CD4-positive, alpha-beta T cell treated with Interleukin-6 at 100 ng/mL for 8 hours (primary cell): ENCODE measurements around the gene RNU6-9.
"Not testable (repeated sequence)": the region's sequence is repeated elsewhere in the genome, so short reads cannot be mapped to it uniquely, and the experiment has no call there.

Experiments
- DNase-seq: peaks from one replicate; pipeline ENCODE4 v3.0.0-alpha.2; 2020; ENCODE audit warnings: mixed read lengths, low spot score

RNU6-9 gene

DNA sequence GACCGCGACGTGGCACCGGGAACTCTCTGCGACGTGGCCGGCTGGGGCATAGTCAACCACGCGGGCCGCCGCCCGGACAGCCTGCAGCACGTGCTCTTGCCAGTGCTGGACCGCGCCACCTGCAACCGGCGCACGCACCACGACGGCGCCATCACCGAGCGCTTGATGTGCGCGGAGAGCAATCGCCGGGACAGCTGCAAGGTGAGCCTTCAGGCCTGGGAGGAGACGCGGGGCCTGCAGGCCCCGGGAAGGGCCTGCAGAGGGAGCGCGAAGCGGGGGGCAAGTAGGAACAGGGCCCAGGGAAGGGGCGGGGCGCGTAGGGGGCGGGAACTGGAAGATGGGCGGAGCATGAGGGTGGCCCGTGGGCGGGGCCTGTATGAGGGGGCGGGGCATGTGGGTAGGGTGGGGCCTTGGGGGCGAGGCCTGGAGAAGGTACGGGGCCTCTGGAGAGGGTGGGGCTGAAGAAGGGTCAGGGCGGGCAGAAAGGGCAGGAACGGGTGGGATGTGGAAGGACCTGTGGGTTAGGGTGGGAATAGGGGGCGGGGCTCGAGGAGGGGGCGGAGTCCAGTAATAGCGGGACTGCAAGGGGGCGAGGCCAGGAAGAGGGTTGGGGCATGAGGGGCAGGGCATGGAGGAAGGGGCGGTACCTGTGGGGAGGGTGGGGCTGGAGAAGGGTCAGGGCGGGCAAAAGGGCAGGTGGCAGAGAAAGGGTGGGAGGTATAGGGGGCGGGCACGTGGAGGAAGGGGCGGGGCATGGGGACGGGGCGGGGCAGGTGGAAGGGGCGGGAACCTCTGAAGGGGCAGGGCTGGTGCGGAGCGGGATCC lies 31.3 kb upstream of the RNU6-9 start:
- DNase-seq = peak; percentile 52

DNA sequence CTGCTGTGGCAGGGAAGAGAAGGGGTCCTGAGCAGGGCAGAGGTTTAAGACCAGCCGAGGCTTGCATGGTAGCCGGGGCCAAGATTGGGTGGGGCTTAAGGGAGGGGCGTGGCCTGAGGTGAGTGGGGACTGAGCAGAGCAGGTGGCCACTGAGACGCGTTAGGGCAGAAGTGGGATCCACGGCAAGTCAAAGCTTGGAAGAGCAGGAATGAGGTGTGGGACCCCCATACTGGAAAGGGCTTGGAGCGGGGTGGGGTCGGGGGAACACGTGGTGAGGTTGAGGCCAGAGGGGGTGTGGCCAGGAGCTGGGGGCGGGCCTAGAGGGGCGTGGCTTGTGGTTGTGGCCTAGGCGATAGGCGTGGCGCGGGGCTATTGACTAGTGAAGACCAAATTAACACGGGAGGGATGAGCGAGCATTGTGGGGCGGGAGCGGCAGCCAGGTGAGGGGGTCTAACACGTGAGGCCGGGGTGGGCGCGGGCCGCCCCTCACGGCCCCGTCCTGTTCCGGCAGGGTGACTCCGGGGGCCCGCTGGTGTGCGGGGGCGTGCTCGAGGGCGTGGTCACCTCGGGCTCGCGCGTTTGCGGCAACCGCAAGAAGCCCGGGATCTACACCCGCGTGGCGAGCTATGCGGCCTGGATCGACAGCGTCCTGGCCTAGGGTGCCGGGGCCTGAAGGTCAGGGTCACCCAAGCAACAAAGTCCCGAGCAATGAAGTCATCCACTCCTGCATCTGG lies 30.5 kb upstream of the RNU6-9 start:
- DNase-seq = peak; percentile 69

DNA sequence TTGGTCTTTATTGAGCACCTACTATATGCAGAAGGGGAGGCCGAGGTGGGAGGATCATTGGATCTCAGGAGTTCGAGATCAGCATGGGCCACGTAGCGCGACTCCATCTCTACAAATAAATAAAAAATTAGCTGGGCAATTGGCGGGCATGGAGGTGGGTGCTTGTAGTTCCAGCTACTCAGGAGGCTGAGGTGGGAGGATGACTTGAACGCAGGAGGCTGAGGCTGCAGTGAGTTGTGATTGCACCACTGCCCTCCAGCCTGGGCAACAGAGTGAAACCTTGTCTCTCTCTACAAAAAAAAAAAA lies 30.0 kb upstream of the RNU6-9 start:
- no peak for DNase-seq

DNA sequence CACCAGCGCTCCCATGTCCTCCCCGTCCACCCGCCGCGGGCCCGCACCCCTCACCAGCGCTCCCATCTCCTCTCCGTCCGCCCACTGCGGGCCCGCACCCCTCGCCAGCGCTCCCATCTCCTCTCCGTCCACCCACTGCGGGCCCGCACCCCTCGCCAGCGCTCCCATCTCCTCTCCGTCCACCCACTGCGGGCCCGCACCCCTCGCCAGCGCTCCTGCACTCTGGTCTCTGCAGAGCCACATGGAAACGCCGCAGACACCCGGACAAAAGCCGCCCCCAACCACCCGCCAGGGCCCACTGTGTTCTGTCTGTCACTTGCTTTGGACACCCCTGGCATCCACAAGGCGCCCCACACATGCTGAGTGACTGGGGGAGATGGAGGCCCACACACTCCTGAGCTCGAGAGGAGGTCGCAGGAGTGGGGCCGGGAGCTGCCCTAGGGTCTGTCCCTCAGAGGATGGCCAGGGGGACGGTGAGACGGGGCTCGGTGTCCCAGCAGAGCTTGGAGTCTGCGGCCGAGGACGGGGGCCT lies 26.4 kb upstream of the RNU6-9 start:
- no peak for DNase-seq

DNA sequence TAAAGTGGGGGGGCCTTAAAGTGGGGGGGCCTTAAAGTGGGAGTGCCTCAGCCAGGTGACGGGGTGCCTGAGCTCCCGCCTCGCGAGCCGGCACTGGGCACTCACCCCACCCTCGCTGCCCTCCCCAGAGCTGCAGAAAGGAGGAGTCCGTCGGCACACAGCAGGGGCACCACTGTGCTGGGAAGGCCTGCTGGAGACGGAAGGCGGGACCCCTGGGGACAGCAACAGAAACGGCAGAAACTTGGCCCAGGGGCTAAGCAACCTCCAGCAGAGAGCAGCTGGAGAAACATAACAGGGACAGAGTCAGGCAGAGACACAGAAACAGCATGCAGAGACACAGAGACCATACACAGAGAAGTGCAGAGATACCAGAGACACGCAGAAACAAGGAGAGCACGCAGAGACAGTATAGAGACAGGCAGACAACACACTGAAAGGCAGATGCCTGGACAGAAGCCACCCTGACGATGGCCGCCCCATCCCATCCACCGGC lies 25.9 kb upstream of the RNU6-9 start:
- no peak for DNase-seq

DNA sequence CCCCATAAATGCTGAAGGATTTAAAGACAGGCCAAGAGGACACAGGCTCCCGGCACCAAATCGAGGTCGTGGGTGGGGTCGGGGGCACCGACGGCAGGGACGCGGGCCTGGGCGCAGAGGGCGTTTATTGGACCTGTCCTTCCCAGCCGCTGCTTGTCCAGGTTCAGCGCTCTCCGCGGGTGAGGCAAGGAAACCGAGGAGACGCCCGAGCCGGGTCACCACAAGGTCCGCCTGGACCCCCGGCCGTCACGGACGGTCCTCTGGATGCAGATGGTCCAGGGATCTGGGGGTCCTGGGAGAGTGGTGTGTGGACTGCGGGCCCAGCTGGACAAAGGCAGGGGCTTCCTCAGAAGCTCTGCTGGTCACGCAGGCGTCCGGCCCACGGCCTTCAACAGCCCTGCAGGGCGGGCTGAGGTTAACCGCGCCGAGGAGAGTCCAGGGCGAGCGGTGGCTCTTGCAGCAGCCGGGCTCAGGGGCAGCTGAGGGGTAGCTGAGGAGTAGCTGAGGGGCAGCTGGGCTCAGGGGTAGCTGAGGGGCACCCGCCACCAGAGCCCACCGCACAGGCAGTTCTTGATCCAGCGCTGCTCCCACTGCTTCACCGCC lies 25.3 kb upstream of the RNU6-9 start:
- no peak for DNase-seq

DNA sequence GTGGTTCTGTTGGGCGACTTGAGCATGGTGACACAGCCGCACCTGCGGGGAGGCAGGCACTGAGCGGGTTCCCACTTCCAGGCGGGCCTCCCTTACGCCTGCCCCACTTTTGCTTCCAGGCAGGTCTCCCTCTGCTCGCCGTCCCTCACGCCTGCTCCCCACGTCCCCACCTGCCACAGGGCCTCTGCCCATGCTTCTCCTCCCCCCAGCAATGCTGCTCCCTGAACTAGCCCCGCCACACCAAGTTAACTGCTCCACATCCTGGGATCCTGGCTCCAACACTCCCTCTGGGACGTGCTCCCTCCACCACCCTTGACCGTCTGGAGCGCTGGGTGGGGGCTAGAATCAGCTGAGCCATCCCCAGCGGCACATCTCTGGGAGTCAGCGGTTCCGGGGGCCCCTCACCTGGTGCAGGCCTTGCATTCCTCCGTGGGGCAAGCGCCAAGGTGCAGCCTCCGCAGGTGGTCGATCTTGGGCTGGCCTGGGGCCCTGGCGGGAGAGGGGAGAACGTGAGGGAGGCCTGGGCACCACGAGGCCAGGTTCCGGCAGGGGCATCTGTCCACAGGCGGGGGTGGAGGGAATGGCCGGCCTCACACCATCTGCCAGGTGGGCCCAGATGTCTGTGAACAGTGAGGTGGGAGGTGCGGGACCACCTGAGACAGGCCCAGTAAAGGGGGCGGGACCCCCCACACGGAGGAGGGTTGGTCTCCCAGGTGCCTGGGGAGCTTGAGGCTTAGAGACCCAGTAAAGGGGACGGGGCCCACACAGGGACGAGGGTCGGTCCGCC lies 24.6 kb upstream of the RNU6-9 start:
- no peak for DNase-seq

DNA sequence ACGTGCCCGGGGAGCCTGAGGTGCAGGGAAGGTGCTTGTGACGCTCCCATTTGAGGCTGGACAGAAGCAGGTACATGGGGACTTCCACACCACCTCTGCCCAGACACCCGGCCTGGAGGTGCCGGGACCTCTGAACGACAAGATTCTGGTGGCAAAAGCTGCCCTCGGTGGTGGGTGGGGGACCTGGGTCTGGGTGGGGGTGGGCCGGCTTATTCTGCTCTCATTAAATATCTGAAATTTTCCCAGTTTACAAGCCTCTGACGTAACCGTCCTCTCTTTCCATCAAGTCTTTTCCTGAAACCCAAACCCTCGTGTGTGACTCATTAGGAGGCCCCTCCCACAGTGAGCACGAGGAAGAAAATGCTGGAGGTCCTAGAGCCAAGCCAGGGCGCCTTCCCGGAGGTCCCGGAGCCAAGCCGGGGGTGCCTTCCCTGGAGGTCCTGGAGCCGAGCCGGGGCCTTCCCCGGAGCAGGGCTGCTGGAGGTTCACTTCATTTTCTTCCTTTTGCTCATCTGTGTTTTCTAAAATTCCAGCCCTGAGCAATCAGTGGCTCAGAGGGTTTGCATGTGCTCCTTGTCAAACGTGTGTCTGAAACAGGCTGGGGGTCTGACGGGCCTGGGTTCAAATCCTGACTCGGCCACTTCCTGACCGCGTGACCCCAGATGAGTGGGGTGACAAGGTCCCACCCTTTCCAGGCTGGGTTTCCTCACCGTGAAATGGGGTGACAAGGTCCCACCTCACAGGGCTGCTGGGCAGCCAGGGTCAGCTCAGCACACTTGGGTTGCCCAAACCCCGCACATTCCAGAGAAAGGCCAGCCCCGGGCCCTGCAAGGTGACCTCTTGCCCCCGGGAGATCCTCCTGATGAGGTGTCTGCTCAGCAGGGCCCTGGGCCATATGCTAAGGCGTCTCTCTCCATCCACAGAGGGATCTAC lies 23.8 kb upstream of the RNU6-9 start:
- DNase-seq = no peak

DNA sequence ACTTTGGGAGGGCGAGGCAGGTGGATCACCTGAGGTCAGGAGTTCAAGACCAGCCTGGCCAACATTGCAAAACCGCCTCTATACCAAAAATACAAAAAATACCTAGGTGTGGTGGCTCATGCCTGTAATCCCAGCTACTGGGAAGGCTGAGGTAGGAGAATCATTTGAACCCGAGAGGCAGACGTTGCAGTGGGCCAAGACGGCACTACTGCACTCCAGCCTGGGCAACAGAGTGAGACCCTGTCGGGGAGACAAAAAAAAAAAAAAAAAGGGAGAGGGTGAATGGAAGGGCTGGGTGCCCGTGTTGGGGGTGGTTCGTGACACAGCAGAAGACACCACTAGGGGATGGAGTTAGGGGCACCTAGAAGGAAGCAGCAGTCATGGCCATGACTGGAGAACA lies 23.0 kb upstream of the RNU6-9 start:
- DNase-seq = no peak

DNA sequence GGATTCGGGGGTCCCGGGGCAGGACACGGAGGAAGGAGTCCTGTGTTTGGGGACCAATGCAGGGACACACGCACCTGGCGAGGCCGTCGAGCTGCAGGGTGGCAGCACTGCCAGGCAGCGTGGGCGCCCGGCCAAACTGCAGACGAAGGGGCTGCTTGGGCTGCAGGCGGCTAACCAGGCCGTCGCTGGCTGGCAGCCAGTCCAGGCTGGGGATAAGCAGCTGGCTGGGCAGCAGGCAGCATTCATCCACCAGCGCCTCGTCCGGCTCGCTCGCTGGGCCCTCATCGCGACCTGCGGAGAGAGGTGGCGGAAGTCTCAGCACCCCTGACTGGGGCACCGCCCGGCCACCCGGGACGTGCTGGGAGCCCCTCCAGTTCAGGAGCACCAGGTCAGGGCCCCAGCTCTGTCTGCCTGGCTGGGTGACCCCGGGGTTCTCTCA lies 22.3 kb upstream of the RNU6-9 start:
- DNase-seq = no peak

DNA sequence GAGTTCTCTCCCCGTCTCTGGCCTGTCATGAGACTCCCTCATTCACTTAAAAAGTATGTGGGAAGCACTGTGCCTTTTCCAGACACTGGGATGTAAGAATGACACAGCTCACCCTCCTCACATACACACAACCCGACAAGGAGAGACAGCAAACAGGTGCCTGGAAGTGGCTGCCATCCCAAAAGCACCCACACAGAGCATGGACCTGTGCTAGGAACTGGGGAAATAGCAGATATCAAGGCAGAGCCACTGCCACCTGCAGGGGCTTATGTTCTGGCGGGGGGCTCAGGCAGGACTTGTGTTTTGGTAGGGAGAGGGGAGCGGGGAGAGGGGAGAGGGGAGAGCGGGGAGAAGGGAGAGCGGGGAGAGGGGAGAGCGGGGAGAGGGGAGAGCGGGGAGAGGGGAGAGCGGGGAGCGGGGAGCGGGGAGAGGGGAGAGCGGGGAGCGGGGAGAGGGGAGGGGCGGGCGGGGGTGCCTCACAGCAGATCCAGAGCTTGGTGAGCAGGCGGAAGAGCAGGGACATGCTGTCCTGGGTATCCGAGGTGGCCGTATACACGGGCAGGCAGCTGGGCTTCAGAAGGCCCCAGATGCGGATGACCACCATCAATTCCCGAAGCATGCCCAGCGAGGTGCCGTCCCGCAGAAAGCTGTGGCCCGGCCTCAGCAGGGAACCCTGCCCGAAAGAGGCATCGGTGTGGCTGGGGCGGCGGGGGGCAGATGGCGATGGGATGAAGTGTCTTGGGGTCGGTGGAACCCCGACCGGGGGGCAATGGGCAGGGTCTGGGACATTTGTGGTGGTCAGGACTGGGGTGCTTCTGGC lies 21.6 kb upstream of the RNU6-9 start:
- DNase-seq = no peak

DNA sequence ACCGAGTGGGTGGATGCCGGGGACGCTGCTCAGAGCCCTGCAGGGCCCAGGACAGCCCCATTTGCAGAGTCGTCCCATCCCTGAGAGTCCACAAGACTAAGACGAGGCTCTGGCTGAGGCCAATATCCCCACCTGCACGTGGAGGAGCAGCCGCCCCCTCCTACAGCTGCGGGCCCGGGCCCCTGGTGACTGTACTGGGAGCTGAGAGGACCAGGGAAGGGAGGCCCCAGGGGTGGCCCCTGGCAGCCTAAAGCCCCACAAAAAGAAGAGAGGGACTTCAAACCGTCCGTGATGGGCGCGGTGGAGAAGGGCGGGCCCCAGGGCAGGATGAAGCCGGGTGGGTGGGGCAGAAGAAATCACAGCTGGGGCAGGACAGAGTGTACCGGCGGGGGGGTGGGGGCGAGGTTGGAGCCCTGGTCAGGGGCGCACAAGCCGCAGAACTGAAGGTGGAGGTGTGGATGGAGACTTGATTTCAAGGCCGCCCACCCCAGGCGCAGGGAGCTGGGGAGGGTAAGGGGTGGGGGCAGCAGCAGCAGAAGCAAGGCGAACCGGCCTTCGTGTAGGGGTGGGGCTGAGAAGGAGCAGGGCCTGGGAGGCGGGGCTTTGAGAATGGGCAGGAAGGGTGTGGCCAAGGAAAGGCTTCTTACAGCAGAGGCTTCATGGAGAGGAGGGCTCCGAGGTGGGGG lies 20.9 kb upstream of the RNU6-9 start:
- DNase-seq = peak; percentile 84

DNA sequence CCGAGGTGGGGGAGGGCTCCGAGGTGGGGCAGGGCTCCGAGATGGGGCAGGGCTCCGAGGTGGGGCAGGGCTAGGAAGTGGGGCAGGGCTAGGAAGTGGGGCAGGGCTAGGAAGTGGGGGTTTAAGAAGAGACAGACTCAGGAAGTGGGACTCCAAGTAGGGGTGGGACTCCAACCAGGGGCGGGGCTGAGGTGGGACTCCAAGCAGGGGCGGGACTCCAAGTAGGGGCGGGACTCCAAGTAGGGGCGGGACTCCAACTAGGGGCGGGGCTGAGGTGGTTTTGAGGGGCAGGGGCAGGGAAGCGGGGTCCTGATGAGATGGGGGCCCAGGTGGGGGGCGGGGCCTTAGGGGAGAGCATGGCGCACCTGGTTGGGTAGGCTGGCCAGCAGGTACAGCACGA lies 20.2 kb upstream of the RNU6-9 start:
- DNase-seq = peak; percentile 88

DNA sequence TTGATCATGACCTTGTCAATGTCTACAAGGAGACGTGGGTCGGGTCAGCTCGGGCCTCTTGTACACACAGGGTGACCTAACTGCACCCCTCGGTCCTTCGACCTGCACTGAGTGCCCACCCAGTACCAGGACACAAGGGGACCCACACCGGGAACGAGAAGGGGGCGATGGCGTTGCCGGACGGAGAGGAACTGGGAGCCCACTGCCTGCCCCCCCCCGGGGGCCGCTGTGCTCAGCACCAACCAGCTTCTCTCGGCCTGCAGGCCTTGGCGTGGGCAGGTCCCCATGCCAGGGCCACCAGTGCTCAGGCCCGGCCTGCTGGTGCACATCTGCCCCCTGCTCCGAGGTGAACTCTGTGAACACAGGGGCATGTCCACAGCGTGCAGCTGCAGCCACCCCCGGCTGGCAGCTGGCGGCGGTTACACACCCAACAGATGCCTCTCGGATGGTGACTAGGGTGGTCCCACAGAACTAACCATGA lies 19.7 kb upstream of the RNU6-9 start:
- DNase-seq = no peak

DNA sequence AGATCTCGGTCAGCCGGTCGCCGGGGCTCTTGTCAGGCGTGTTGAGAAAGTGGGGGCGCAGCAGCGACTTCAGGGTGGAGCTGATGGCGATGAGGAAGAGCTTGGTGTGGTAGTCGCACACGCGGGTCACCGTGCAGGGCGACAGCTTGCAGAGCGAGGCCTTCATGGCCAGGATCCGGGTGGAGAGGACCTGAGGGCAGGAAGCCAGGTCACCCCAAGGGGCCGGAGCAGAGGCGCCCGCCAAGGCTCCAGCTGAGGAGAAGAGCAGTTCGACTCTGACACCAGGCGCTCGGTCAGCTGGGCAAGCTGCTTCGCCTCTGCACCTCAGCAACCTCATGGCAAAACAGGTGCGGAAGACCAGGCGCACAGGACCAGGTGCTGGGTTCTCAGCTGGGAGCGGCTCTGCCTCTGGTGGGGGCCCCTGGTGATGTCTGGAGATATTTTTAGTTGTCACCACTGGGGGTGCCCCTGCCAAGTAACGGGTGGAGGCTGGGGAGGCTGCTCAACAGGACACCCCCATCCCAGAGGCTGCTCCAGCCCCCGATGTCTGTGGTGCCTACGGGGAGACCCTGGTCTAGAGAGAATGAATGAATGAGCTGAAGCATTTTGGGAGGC lies 17.9 kb upstream of the RNU6-9 start:
- no peak for DNase-seq

DNA sequence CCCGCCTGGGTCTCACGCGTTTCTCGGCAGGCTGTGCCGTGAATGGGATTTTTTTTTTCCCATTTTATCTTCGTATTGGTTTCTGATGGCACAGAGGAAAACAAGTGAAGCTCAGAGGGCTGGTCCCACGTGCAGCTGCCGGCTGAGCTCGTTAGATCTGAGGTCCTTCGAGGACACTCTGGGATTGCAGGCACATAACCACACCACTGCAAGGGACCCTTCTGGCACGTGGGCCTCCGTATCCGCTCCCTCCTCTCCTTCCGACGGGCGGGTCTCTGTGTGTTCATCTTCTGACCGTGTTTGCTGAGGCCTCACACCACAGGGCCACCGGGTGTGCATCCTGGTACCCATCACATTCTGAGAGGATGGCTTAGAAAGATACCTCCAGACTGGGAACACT lies 17.2 kb upstream of the RNU6-9 start:
- no peak for DNase-seq

DNA sequence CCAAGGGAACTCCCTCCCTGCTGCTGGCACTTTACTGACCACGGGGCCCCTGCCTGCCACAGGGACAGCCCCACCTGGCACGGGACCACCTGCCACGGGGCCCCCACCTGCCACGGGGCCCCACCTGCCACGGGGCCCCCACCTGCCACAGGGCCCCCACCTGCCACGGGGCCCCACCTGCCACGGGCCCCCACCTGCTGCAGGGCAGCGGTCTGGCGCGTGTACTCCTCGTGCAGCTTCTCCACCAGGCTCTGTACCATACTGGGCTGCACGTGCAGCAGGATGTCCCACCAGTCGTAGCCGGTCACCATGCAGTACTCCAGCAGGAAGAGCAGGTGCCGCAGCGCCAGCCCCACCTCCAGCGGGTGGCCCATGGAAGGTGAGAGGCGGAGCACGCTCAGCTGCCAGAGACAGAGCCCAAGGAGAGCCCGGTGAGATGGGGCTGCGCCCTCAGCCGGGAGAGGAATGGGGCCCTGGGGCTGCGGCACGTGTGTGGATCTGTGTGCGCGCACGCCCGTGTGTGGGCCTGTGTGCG lies 16.4 kb upstream of the RNU6-9 start:
- no peak for DNase-seq

DNA sequence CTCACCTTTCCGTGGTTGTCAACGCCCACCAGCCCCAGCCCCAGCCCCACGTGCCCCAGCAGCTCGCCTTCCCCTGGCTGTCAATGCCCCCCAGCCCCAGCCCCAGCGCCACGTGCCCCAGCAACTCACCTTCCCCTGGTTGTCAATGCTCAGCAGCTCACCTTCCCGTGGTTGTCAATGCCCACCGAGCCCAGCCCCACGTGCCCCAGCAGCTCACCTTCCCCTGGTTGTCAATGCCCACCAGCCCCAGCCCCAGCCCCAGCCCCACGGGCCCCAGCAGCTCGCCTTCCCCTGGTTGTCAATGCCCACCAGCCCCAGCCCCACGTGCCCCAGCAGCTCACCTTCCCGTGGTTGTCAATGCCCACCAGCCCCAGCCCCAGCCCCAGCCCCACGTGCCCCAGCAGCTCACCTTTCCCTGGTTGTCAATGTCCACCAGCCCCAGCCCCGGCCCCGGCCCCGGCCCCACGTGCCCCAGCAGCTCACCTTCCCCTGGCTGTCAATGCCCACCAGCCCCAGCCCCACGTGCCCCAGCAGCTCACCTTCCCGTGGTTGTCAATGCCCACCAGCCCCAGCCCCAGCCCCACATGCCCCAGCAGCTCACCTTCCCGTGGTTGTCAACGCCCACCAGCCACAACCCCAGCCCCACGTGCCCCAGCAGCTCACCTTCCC lies 15.2 kb upstream of the RNU6-9 start:
- not testable (repeated sequence) for DNase-seq
